UCSD-AML1 (cell line): Measurements from ENCODE around the gene SERBP1.
"Not testable (repeated sequence)": the region's sequence is repeated elsewhere in the genome, so short reads cannot be mapped to it uniquely, and the experiment has no call there.

ENCODE experiments used
- DNase-seq: peaks from one replicate; lab custom pipeline; 2025; ENCODE audit not compliant: unreplicated experiment; lab: John Stamatoyannopoulos, UW

The SERBP1 gene

GRCh38 chr1:67430358-67431155 is at the start of gene SERBP1:
TSS of gene SERBP1 (minus strand) at chr1:67430402. CDS start at chr1:67430300, 102 bp downstream.
- DNase-seq = peak; percentile 98

GRCh38 chr1:67479146-67479891 is 49.1 kb upstream of the SERBP1 start:
- peak; percentile 13 for DNase-seq

GRCh38 chr1:67476906-67477305 is 46.7 kb upstream of the SERBP1 start:
- DNase-seq = no peak

- DNase-seq = no peak
Measured at GRCh38 chr1:67476006-67476482, 45.8 kb upstream of the SERBP1 start.

- DNase-seq = no peak
Measured at GRCh38 chr1:67472056-67472455, 41.9 kb upstream of the SERBP1 start.

- no peak for DNase-seq
Measured at GRCh38 chr1:67469431-67469830, 39.2 kb upstream of the SERBP1 start.

GRCh38 chr1:67468066-67468718 is 38.0 kb upstream of the SERBP1 start:
- DNase-seq = no peak

GRCh38 chr1:67465375-67465774 is 35.2 kb upstream of the SERBP1 start:
- DNase-seq = no peak

- DNase-seq = no peak
Measured at GRCh38 chr1:67464746-67465145, 34.5 kb upstream of the SERBP1 start.

GRCh38 chr1:67464058-67464457 is 33.9 kb upstream of the SERBP1 start:
- no peak for DNase-seq

GRCh38 chr1:67463298-67463955 is 33.2 kb upstream of the SERBP1 start:
- DNase-seq = no peak

- DNase-seq = no peak
Measured at GRCh38 chr1:67460676-67461500, 30.7 kb upstream of the SERBP1 start.

- DNase-seq = no peak
Measured at GRCh38 chr1:67459068-67459467, 28.9 kb upstream of the SERBP1 start.

- no peak for DNase-seq
Measured at GRCh38 chr1:67458663-67459062, 28.5 kb upstream of the SERBP1 start.

GRCh38 chr1:67457247-67457646 is 27.0 kb upstream of the SERBP1 start:
- no peak for DNase-seq

GRCh38 chr1:67451815-67452214 is 21.6 kb upstream of the SERBP1 start:
- DNase-seq = no peak

- no peak for DNase-seq
Measured at GRCh38 chr1:67451356-67451755, 21.2 kb upstream of the SERBP1 start.

GRCh38 chr1:67446893-67447292 is 16.7 kb upstream of the SERBP1 start:
- no peak for DNase-seq

GRCh38 chr1:67446014-67446413 is 15.8 kb upstream of the SERBP1 start:
- DNase-seq = not testable (repeated sequence)

GRCh38 chr1:67441739-67442281 is 11.6 kb upstream of the SERBP1 start:
- no peak for DNase-seq
